NCI-H82 treated with DMSO at 0.1 percent for 48 hours (cell line): ENCODE measurements around the gene NUBP1.
A peak's percentile ranks its signal among the peaks of the same experiment; 100 is the strongest.
"Not testable (repeated sequence)": the region's sequence is repeated elsewhere in the genome, so short reads cannot be mapped to it uniquely, and the experiment has no call there.

Experiments
- DNase-seq: peaks from one replicate; lab custom pipeline; 2025; ENCODE audit not compliant: unreplicated experiment; lab: John Stamatoyannopoulos, UW

The NUBP1 gene

GRCh38 chr16:10751291-10751697 is 7.7 kb downstream of the NUBP1 start:
- DNase-seq: no peak

GRCh38 chr16:10752843-10753523 is 9.3 kb downstream of the NUBP1 start:
- no peak for DNase-seq

GRCh38 chr16:10753670-10754069 is 10.0 kb downstream of the NUBP1 start:
- no peak for DNase-seq

- DNase-seq: no peak
Observed at GRCh38 chr16:10754941-10755340, 11.3 kb downstream of the NUBP1 start.

- DNase-seq: no peak
Observed at GRCh38 chr16:10756574-10756973, 12.9 kb downstream of the NUBP1 start.

- DNase-seq: no peak
Observed at GRCh38 chr16:10760858-10761257, 17.2 kb downstream of the NUBP1 start.

- no peak for DNase-seq
Observed at GRCh38 chr16:10761373-10761772, 17.7 kb downstream of the NUBP1 start.

GRCh38 chr16:10762336-10763016 is 18.8 kb downstream of the NUBP1 start:
- DNase-seq: no peak

- no peak for DNase-seq
Observed at GRCh38 chr16:10763456-10763855, 19.8 kb downstream of the NUBP1 start.

GRCh38 chr16:10765772-10766171 is 22.1 kb downstream of the NUBP1 start:
- DNase-seq: no peak

- no peak for DNase-seq
Observed at GRCh38 chr16:10767127-10767526, 23.5 kb downstream of the NUBP1 start.

- DNase-seq: no peak
Observed at GRCh38 chr16:10769381-10769780, 25.7 kb downstream of the NUBP1 start.

GRCh38 chr16:10770907-10771306 is 27.3 kb downstream of the NUBP1 start:
- DNase-seq: no peak

GRCh38 chr16:10776280-10776679 is 32.6 kb downstream of the NUBP1 start:
- no peak for DNase-seq

GRCh38 chr16:10776923-10777322 is 33.3 kb downstream of the NUBP1 start:
- not testable (repeated sequence) for DNase-seq

- no peak for DNase-seq
Observed at GRCh38 chr16:10777356-10777755, 33.7 kb downstream of the NUBP1 start.

- not testable (repeated sequence) for DNase-seq
Observed at GRCh38 chr16:10779908-10780307, 36.3 kb downstream of the NUBP1 start.

GRCh38 chr16:10780628-10781027 is 37.0 kb downstream of the NUBP1 start:
- no peak for DNase-seq

- no peak for DNase-seq
Observed at GRCh38 chr16:10782628-10783027, 39.0 kb downstream of the NUBP1 start.

- DNase-seq: peak; percentile 98
Observed at GRCh38 chr16:10787304-10787703, 43.7 kb downstream of the NUBP1 start.

GRCh38 chr16:10788630-10789029 is 45.0 kb downstream of the NUBP1 start:
- DNase-seq: not testable (repeated sequence)

- DNase-seq: no peak
Observed at GRCh38 chr16:10791048-10791447, 47.4 kb downstream of the NUBP1 start.

- DNase-seq: no peak
Observed at GRCh38 chr16:10799736-10800135, 56.1 kb downstream of the NUBP1 start.
